Thoracic aorta (tissue), 2 donors: ENCODE data around the gene PRUNE2. TPM values are rescaled to one million over a fixed set of nuclear protein-coding genes. Genes with fewer than 3 reads are reported as not detected.

Experiments used
- ATAC-seq: fragments of 150-250 bp; one replicate; pipeline ENCODE4 v1.8.0; 2017; ENCODE audit warnings: low read depth; ENCODE audit not compliant: insufficient number of reproducible peaks, low FRiP score
- DNase-seq: peaks from one replicate; pipeline ENCODE4 v3.0.0-alpha.2; 2020; ENCODE audit warnings: low spot score
- H3K27ac ChIP-seq, 2 donors: fragments of 200-600 bp; sonication (generic); 1 replicate in 1 of 2; 2 replicates in 1 of 2; pipeline ENCODE4 v1.5.1; 2016; ENCODE audit warnings: mild to moderate bottlenecking in 2 of 2, moderate library complexity in 2 of 2
- H3K27me3 ChIP-seq: fragments of 200-600 bp; sonication (generic); replicated peaks from 2 replicates; pipeline ENCODE4 v1.6.0; 2016; ENCODE audit warnings: mild to moderate bottlenecking; ENCODE audit not compliant: insufficient read depth
- H3K36me3 ChIP-seq: fragments of 200-600 bp; sonication (generic); one replicate; pipeline ENCODE4 v1.5.1; 2016
- H3K4me1 ChIP-seq, 2 donors: fragments of 200-600 bp; sonication (generic); 1 replicate in 1 of 2; 2 replicates in 1 of 2; pipeline versions ENCODE4 v1.5.1 to v1.6.0; 2016; ENCODE audit warnings: low read depth in 2 of 2, mild to moderate bottlenecking in 1 of 2; ENCODE audit not compliant: control insufficient read depth in 1 of 2
- H3K4me3 ChIP-seq: fragments of 200-600 bp; sonication (generic); 2 replicates; pipeline ENCODE4 v1.5.1; 2016; ENCODE audit warnings: mild to moderate bottlenecking
- H3K9me3 ChIP-seq: fragments of 200-600 bp; sonication (generic); 2 replicates; pipeline ENCODE4 v1.5.1; 2016
- CTCF ChIP-seq: fragments of 200-600 bp; sonication (generic); IDR thresholded peaks from one replicate; pipeline ENCODE4 v1.5.1; 2019; ENCODE audit warnings: antibody characterized with exemption
- total RNA-seq, 2 donors: library from RNA; depleted of rRNA; stranded (reverse); fragments of >200 nt; gene quantifications; one replicate each; pipeline versions ENCODE4 v1.1.0 to v1.2.3, GENCODE V29; 2016

Gene PRUNE2
- total RNA-seq, 2 donors from 2014 or later = 360 to 420 TPM

- Histone ChIP-seq H3K4me1 (peaks cover 2 to 4% of the 10 kb centered on the region in 2 donors), H3K9me3 (no peaks in the 10 kb centered on the region), H3K27ac (no peak overlapping the region), H3K27me3 (no peaks in the 10 kb centered on the region), H3K36me3 (no peaks in the 10 kb centered on the region), H3K4me3 (no peak overlapping the region)
- DNase-seq (no peak), ATAC-seq (no peak)
- no peak for TF ChIP-seq CTCF
Observed at GRCh38 chr9:76911971-76912370, 6.1 kb upstream of the PRUNE2 start.

GRCh38 chr9:76910861-76911260 lies 4.9 kb upstream of the PRUNE2 start:
- no peak for ATAC-seq
- no peaks in the 10 kb centered on the region for H3K9me3 ChIP-seq
- DNase-seq = no peak
- TF ChIP-seq CTCF = no peak
- no peak overlapping the region for H3K4me3 ChIP-seq
- no peak overlapping the region for H3K27ac ChIP-seq
- no peaks in the 10 kb centered on the region for H3K36me3 ChIP-seq
- H3K4me1 ChIP-seq = no peaks in the 10 kb centered on the region
- H3K27me3 ChIP-seq = no peaks in the 10 kb centered on the region

- TF ChIP-seq CTCF = no peak
- Histone ChIP-seq H3K4me3 (peak overlapping the region; percentile 88), H3K9me3 (no peaks in the 10 kb centered on the region), H3K27ac (peak overlapping the region; percentile 71 to 88), H3K4me1 (peaks cover 0 to 17% of the 10 kb centered on the region in 2 donors), H3K36me3 (no peaks in the 10 kb centered on the region), H3K27me3 (no peaks in the 10 kb centered on the region)
- DNase-seq = no peak
- no peak for ATAC-seq
Observed at GRCh38 chr9:76906647-76906975, 697 bp upstream of the PRUNE2 start.

- H3K9me3 ChIP-seq = no peaks in the 10 kb centered on the region
- H3K36me3 ChIP-seq = no peaks in the 10 kb centered on the region
- no peaks in the 10 kb centered on the region for H3K27me3 ChIP-seq
- no peak for TF ChIP-seq CTCF
- H3K27ac ChIP-seq = peak overlapping the region; percentile 88 to 91
- no peak for DNase-seq
- H3K4me3 ChIP-seq = peak overlapping the region; percentile 88
- H3K4me1 ChIP-seq = peaks cover 5 to 34% of the 10 kb centered on the region in 2 donors
- ATAC-seq = no peak
Observed at GRCh38 chr9:76904661-76905457, 1.1 kb downstream of the PRUNE2 start.

GRCh38 chr9:76902395-76902794 lies 3.5 kb downstream of the PRUNE2 start:
- TF ChIP-seq CTCF = no peak
- no peak for DNase-seq
- Histone ChIP-seq H3K4me3 (peak overlapping the region; percentile 88), H3K36me3 (no peaks in the 10 kb centered on the region), H3K27me3 (no peaks in the 10 kb centered on the region), H3K4me1 (peaks cover 14 to 57% of the 10 kb centered on the region in 2 donors), H3K27ac (peak overlapping the region in 1 of 2 donors; percentile 55), H3K9me3 (no peaks in the 10 kb centered on the region)
- ATAC-seq = no peak
